GM23338 (cell line): ENCODE measurements around the gene TNFRSF12A.

Experiments used
- CTCF ChIP-seq, 2 experiments: fragments of 200-600 bp in 1 of 2; sonication (generic) in 1 of 2; conservative IDR thresholded peaks; 2 replicates each; pipeline versions ENCODE4 v1.5.1 to v1.6.1; 2016 to 2017; ENCODE audit warnings: antibody characterized with exemption in 2 of 2, low read depth in 2 of 2, mild to moderate bottlenecking in 2 of 2, moderate library complexity in 1 of 2
- ETS1 ChIP-seq: IDR thresholded peaks from 2 replicates; pipeline ENCODE4 v1.6.1; 2016; ENCODE audit warnings: antibody characterized with exemption
- EZH2 ChIP-seq: fragments of 200-600 bp; sonication (generic); IDR thresholded peaks from one replicate; pipeline ENCODE4 v1.8.0; 2017; ENCODE audit warnings: antibody characterized with exemption, mild to moderate bottlenecking, low read depth; ENCODE audit not compliant: unreplicated experiment
- EZH2phosphoT487 ChIP-seq: fragments of 200-600 bp; sonication (generic); IDR thresholded peaks from one replicate; pipeline ENCODE4 v1.8.1; 2018; ENCODE audit warnings: antibody characterized with exemption; ENCODE audit not compliant: unreplicated experiment
- JUNB ChIP-seq: IDR thresholded peaks from one replicate; pipeline ENCODE4 v1.6.1; 2016; ENCODE audit warnings: antibody characterized with exemption; ENCODE audit not compliant: unreplicated experiment
- POLR2AphosphoS5 ChIP-seq: IDR thresholded peaks from 2 replicates; pipeline ENCODE4 v1.6.1; 2016; ENCODE audit warnings: antibody characterized with exemption, low read depth
- REST ChIP-seq: IDR thresholded peaks from one replicate; pipeline ENCODE4 v1.6.1; 2018; ENCODE audit warnings: antibody characterized with exemption; ENCODE audit not compliant: unreplicated experiment
- ZNF331 ChIP-seq: fragments of 250-450 bp; sonication (Bioruptor Pico); IDR thresholded peaks from 2 replicates; pipeline ENCODE4 v1.5.0; 2020; ENCODE audit warnings: low read depth, mild to moderate bottlenecking, moderate library complexity
- ZNF462 ChIP-seq: fragments of 250-450 bp; sonication (Bioruptor Pico); IDR thresholded peaks from 2 replicates; pipeline ENCODE4 v1.5.0; 2020; ENCODE audit warnings: mild to moderate bottlenecking, moderate library complexity

- TF ChIP-seq CTCF (conservative IDR thresholded peaks at IDR 0.05; ENCODE audit: low read depth in 2 of 2), result no peak
- no peak for TF ChIP-seq ETS1
- TF ChIP-seq EZH2phosphoT487, result no peak
- no peak for TF ChIP-seq REST
- TF ChIP-seq ZNF462 (CRISPR knock-in tag), result no peak
- TF ChIP-seq EZH2, result no peak
- TF ChIP-seq ZNF331, result no peak
- no peak for TF ChIP-seq POLR2AphosphoS5
- TF ChIP-seq JUNB, result no peak
Measured at GRCh38 chr16:2974319-2975056, 45.7 kb upstream of the TNFRSF12A start.
